Activated CD4-positive, CD25-positive, alpha-beta regulatory T cell treated with anti-CD3 and anti-CD28 coated beads, Interleukin-2, amount 50 U/mL, for 16 hours (primary cell): Measurements from ENCODE around the gene C5orf22.
"Not testable (repeated sequence)": the region's sequence is repeated elsewhere in the genome, so short reads cannot be mapped to it uniquely, and the experiment has no call there.

ENCODE experiments used
- DNase-seq: peaks from one replicate; pipeline ENCODE4 v3.0.0-alpha.2; 2020; ENCODE audit warnings: low read depth, low spot score

C5orf22 gene

DNA sequence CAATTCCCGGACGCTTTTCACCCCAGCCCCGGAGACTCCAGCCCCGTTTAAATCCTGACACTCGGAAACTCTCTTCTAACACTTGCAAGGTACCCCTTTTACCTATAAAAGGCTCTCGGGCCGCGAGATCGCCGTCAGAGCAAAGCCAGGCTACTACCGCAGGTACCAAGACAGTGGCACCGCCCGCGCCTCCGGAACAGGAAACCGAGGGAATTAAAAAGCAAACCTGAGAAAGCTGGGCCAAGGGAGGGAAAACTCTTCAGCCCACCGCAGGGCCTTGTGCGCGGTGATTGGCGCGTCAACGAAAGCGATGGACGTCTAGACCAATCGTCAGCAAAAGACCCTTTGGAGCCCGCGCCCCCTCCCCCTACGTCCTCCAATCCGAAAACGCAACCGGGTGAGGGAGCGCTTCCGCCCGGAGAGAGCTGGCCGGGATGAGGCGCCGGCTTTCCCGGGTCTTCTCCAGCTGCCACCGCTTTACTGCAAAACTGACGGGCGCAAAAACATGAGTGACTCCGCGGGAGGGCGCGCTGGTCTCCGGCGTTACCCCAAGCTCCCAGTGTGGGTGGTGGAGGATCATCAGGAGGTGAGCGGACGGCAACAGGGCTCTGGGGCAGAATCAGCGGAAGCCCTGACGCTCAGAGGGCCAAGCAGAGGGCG, at the start of gene C5orf22, which contains the start of gene DROSHA:
TSS of gene C5orf22 (plus strand) at position 414 of the 660 bp plus-strand sequence. CDS start at position 506, 92 bp downstream.
TSS of gene DROSHA (minus strand) at position 206 of the 660 bp plus-strand sequence. CDS start 3,034 bp downstream, outside the sequence.
- DNase-seq, result peak; percentile 79

DNA sequence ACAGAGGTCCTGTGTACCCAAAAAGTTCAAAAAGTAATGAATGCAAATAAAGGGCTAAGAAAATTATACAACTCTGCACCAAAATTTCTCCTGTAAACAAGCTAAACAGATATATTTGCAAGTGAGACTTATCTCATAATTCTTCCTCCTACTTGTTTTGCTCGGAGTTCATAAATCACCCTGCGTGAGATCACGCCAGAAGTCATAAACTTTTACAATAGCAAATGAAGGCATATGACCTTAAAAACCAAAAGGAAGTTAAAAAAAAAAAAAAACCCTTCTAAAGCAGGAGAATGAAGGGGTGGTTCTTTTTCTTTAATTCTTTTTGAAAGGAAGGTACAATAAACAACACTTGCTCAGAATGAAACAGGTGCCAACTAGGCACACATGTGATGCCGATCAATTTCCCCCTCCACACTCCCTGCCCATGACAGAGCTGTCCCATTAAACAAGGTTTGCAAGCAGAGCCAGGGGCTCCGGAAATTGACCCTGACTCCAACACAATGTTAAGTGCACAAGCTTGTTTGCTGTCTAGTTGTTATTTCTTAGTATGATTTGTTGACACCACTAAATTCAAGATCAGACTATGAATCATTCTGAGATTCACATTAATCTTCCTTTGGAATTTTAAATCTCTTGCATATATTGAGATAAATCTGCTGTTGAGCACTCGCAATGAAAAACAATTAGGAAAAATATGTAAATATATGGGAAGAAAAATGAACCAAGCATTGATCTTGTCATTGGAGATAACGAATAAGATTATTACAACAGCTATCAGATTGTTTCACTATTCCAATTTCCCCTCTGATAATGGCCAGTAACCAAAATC, 46.5 kb upstream of the C5orf22 start:
- no peak for DNase-seq

DNA sequence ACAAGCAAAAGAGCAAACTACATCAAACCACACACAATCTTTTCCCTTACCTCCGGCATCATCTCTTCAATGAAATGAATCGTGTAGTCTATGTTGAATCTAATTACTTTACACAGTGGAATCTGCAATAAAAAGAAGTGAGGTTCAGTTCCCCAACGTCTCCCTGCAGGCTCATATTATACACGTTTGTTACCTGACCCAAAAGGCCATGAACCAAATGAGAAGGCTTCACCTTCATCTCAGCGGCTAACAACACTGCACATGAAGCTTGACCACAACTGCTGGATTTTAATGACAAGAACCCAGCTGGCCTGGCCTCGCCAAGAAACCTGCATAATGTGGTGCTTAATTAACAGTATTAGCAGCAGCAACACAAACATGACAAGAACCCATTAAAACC, 45.7 kb upstream of the C5orf22 start:
- DNase-seq, result no peak

DNA sequence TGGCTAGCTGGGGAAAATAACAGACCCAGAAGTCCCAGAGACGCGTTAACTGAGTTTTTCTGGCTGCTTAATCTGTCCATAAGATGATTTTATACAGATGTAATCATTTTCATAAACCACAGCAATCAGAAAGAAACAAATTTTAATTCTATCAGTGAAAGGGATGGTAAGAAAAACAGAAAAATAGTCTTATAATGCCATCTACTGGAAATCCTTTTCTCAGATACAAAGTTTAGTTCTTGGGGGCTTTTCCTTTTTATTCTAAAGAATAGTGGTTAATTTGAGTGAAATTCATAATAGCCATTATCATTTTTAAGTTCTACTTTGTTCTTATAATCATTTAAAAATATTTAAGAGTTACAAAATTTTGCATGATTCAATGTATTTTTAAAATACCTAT, 44.6 kb upstream of the C5orf22 start:
- no peak for DNase-seq

DNA sequence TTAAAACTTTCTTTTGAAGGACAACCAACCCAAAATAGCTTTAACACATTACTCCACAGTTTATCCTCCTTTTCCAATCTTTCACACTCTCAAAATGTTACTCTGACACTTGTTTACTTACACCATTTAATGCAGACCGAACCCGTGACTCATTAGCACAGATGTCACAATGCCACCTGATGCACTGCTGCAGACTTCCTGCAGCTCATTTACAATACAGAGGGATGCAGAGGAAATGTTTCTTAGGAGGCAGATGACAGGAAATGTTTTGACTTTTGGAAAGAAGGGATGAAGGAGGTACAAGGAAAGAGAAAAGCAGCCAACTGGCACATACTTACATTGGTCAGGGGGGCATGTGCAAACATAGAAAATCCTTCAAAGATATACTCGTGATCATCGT, 39.2 kb upstream of the C5orf22 start:
- DNase-seq, result no peak

DNA sequence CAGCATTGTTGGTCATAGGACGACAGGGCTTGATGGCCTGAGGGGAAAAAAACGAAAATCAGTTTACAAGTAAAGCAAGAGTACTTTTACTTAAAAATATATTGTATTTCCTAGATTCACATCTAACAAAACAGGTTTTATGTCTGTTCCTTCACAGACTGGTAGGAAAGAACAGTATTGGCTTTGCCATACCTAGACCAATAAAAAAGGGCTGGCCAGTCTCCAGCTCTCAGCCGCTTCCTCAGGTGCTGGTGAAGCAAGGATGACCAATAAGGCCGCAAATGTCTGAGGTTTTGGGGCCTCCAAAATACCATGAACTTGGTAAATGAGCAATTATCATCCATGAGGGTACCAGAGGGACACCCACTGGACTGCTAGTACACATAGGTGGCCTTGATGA, 36.8 kb upstream of the C5orf22 start:
- no peak for DNase-seq

DNA sequence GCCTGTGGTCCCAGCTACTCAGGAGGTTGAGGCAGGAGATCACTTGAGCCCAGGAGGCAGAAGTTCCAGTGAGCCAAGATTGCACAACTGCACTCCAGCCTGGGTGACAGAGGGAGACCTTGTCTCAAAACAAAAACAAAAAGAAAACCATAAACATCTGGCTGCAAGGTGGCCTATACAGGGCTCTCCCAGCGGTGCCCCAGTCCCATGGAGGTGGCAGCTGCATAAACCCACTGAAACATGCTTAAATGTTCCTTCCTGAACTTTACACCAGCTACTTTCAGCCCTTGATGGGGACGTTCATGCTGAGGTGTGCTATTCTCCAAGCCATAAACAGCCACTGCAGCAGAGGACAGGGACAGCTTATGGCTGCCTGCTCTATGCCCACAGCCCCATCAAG, 35.8 kb upstream of the C5orf22 start:
- DNase-seq, result no peak

DNA sequence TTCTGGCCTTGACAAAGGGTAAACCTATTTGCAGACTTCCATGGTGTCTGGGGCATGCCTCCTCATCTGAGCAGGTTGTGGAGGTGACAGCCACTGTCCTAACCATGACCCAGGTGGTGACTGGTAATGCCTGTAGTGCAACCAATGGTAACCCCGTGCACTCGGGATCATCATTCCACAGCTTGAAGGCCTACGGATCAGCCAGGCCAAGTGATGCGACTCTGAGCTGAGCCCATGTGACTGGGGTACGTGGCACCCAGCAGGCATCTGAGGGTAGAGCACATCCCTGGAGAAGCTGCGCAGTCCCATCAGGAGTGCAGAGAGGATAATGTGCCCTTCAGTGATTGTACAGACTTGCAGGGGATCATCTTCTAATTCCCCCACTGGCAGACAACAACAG, 35.2 kb upstream of the C5orf22 start:
- no peak for DNase-seq

DNA sequence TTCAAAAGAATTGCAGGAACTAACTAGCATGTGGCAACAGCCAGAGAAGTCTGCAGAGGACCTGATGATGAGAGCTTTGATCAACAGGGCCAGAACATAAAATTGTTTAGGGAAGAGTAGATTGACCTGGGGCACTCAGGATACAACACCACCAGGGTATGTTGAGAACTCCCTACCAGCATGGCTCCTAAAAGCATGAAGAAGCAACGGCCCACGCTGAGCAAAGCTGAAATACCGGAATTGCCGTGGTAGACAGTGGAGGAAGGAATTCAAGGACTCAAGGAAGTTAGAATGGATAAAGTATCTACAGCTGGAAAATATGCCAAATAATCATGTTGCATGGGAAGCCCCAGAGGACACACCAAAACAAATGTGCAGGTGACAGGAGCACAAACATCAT, 31.8 kb upstream of the C5orf22 start:
- DNase-seq, result no peak

DNA sequence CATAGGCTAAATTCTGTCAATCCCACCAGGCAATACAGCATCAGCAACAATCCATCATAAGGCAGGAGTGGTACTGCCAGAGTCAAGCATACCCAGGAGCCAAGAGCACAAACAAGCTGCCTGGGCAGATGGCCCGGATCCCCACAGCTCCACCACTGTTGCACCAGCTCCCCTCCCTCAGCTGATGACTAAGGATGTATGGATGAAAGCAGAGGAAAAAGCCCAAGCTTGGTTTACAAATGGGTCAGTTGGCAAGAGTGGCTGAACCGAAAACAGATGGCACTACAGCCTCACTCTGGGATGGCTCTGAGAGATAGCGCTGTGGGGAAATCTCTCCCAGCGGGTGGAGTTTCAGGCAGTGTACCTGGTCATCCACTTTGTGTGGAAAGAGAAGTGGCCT, 29.6 kb upstream of the C5orf22 start:
- DNase-seq, result no peak

DNA sequence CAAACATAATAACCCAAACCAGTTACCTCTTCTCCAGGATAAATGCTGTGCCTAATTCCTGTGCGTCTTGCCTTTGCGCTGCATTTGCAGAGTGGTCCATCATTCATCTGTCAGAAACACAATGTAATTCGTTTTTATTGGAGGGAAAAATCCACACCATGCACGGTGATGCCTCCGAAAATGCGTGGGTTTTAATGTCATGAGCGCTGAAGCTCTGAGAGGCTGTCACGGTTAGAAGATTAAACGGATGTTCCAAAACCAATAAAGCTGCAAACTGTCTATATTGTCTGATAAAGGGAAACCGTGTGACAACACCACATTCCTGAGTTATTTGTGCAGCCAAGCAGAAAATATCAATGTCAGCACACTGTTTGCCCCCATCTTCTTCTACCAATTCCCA, 27.6 kb upstream of the C5orf22 start:
- DNase-seq, result no peak

DNA sequence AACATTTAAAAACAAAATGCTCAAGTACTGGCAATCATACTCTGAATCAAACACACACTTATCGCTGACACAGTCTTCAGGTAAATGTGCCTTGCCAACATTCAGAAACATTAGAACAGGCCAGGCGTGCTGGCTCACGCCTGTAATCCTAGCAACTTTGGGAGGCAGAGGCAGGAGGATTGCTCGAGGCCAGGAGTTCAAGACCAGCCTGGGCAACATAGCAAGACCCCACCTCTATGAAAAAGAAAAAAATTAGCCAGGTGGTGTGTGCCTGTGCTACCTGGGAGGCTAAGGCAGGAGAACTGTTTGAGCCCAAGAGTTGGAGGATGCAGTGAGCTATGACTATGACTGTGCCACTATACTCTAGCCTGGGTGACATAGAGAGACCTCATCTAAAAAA, 20.8 kb upstream of the C5orf22 start:
- DNase-seq, result no peak

DNA sequence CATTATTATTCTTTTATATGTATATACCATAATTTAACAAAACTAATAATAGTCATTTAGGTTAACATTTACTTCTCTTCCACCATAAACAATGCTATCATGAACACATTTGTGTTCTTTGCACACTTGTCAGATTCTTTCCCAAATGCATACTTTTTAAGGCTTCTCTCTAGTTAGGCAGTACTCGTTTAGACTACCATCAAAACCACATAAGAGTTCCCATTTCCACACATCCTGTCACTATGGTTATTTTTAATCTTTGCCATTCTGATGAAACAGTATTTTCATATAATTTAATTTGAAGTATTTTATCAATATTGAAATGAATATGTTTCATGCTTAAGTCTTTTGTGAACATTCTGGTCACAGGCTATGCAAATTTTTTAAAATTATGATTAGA, 15.3 kb upstream of the C5orf22 start:
- DNase-seq, result no peak

DNA sequence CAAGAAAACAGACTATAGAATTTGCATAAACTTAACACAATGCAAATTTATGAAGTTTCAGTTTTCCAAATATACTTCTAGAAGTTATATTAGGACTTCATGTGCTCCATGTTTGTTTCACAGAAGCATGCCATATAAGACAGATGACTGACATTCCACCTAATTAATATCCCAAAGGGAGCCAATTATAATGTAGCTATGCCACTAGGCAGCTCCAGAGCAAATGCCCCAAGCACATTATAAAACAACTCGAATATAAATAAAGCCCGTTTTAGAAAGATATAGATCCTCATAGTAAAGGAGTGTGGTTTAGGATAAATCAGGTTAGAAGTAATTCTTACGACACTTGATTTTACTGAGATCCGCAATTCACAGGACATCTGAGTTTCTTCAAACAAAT, 9.1 kb upstream of the C5orf22 start:
- no peak for DNase-seq

DNA sequence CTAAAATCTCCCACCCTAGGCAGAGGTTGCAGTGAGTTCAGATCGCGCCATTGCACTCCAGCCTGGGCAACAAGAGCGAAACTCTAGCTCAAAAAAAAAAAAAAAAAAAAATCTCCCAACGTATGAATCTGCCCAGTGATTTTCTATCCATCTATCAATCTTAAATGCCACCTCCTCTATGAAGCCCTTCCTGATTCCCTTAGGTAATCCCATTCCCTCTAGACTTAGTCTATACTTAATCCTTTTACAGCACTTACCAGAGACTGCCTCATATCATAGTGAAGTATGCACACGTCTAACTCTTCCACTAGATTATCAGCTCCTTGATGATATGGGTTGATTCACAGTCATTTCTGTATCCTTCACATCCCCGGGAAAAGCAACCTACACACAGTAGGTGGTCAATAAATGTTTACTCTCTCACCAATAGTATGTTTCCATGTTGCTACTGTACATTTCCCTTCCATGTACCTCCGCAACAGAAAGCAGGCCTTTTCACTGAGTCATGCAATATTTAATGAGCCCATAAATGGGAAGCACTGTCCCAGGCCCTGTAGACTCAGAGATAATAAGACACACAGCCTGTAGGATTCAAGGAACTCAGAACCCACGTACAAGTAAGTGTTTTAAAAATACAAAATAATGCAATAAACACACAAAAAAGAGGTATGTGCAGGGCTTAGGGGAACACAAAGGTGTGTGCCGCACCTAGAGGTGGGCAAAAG, 1.4 kb upstream of the C5orf22 start:
- DNase-seq, result no peak

DNA sequence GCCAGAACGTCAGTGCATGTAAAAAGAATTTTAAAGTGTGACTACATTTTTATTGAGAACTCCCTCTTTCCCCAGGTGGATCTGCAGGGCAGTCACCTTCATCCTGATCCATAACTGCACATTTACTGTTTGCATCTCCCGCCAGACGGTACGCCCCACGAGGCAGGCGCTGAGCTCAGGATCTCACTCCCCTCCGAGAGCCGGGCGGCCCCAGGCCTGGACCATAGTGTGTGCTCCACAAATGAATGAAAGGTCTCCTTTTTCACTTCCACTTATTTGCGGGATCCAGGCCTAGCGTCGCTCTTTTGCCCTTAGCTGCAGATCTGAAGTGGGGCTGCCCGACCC, 586 bp upstream of the C5orf22 start:
- no peak for DNase-seq

DNA sequence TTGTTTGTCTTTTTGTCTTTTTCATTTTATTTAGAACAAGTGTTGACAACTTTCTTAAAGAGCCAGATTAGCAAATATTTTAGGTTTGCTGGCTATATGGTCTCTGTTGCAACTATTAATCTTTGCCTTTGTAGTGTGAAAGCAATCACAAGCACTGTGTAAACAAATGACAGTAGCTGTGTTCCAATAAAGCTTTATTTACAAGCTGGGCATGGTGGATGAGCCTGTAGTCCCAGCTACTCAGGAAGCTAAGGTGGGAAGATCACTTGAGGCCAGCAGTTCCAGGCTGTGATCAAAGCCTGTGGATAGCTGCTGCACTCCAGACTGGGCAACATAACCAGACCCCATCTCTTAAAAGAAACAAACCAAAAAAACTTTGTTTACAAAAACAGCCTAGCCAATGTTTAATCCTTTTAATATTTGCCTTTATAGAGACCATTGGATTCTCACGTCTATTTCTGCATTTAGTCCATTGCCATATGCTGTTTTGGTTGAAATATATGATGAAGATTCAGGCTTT, 2.5 kb downstream of the C5orf22 start:
- no peak for DNase-seq

DNA sequence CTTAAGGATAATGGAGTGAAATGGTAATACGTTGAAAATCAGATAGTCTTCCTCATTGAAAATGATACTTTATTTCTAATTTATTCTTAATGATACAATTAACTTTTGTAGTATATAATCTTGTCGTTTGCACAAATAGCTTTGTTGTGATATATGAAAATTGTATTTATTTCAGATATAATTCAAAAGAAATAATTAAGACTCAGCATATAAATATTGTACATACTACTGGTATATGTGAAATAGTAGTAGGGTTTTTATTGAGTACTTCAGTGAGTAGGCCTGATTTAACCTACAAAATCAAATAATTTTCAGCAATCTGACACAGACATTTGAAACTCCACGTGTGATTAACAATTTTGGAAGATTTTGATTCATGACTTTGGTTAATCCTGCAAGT, 4.8 kb downstream of the C5orf22 start:
- no peak for DNase-seq

DNA sequence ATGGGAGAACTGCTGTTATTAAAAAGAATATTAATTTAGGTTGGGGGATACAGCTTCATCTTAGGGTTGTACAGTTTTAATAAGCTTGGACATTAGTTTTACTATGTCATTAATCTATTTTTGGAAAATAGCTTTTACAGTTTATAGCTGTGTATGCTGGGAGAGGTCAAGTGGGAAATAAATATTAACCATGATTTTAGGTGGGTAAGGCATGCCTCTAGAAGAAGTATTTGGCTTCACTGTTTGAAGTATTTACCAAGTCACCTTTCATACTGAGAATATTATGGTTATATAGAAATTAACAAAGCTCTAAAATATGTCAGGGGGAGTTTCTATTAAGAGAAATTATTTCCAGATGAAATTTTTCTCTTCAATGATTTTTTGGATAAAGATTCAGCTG, 5.2 kb downstream of the C5orf22 start:
- DNase-seq, result no peak

DNA sequence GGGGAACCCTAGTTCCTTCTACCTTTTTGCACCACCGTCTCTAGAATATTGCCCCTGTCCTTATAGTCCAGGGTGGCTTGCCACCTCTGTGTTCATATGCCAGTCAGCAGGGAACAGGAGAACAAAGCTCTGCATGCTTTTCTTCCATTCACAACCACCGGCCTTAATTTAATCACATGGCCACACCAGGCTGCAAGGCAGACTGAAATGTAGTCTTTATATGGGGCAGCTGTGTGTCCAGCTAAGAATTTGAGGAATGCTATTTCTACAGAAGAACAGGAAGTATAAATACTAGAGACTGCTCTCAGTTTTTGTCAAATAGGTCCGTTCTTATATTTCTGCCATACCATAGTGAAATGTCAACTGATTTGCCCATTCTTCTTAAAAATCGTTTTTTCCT, 5.8 kb downstream of the C5orf22 start:
- DNase-seq, result no peak

DNA sequence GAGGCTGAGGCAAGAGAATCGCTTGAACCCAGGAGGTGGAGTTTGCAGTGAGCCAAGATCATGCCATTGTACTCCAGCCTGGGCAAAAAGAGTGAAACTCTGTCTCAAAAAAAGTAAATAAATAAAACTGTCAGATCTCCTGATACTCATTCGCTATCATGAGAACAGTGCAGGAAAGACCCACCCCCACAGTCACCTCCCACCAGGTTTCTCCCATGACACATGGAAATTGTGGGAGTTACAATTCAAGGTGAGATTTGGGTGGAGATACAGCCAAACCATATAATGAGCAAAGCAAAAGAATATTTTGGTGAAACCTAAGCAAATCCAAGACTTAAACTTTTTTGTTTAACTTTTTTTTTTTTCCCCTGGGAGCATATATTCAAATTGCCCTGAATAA, 17.0 kb downstream of the C5orf22 start:
- DNase-seq, result not testable (repeated sequence)

DNA sequence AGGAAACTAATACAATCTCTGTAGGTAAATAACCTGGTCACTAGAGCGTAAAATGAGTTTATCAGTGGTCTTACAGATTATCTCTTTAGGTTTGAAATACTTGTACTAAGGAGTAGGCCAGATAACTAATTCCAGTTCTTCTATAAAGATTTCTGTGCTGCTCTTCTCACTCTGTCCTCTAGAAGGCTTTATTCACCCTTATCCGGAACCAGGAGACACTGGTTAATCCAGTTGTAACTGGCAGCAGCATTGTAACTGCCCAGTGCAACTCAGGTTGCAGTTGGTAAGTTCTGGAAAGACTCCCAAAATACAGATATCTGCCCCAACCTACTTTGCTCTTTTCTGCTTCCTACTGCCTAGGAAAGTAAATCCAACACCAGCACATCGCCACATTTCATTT, 19.8 kb downstream of the C5orf22 start:
- no peak for DNase-seq
